Measurements from ENCODE around the gene FNBP1L. TPM values are rescaled to one million over a fixed set of nuclear protein-coding genes. Genes with fewer than 3 reads are reported as not detected.
A peak's percentile ranks its signal among the peaks of the same experiment; 100 is the strongest.

Gene FNBP1L
- polyA plus RNA-seq, 1 of the 3 experiments (the other 2 are of a cell fraction), result 16.5 TPM

DNA sequence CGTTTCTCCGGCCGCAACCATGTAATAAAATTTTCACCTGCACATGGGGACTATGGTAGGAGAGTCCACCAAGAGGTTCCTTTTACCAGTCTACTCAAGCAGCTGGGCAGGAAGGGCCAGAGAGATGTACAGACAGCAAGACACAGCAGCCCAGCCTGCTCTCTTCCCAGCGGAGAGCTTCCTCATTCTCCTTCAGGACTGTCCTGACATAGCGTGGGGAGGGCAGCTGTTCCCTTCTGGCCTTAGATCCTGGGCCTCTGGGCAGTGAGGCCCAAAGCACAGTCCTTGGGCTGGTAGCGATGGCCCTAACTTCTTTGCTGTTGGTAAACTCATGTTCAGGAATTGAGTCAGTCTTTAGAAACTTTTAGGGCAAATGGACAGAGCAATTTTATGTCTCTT, 144.6 kb downstream of the FNBP1L start (continued):
- TF ChIP-seq, protein P1, sequence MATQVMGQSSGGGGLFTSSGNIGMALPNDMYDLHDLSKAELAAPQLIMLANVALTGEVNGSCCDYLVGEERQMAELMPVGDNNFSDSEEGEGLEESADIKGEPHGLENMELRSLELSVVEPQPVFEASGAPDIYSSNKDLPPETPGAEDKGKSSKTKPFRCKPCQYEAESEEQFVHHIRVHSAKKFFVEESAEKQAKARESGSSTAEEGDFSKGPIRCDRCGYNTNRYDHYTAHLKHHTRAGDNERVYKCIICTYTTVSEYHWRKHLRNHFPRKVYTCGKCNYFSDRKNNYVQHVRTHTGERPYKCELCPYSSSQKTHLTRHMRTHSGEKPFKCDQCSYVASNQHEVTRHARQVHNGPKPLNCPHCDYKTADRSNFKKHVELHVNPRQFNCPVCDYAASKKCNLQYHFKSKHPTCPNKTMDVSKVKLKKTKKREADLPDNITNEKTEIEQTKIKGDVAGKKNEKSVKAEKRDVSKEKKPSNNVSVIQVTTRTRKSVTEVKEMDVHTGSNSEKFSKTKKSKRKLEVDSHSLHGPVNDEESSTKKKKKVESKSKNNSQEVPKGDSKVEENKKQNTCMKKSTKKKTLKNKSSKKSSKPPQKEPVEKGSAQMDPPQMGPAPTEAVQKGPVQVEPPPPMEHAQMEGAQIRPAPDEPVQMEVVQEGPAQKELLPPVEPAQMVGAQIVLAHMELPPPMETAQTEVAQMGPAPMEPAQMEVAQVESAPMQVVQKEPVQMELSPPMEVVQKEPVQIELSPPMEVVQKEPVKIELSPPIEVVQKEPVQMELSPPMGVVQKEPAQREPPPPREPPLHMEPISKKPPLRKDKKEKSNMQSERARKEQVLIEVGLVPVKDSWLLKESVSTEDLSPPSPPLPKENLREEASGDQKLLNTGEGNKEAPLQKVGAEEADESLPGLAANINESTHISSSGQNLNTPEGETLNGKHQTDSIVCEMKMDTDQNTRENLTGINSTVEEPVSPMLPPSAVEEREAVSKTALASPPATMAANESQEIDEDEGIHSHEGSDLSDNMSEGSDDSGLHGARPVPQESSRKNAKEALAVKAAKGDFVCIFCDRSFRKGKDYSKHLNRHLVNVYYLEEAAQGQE (IDR thresholded peaks at IDR 0.05; ENCODE audit: low read depth, low read length), result no peak
- no peak for TF ChIP-seq YY1 (IDR thresholded peaks at IDR 0.05; ENCODE audit: low read depth)
- no peak for TF ChIP-seq RXRA (IDR thresholded peaks at IDR 0.05; ENCODE audit: borderline replicate concordance, low read depth)

DNA sequence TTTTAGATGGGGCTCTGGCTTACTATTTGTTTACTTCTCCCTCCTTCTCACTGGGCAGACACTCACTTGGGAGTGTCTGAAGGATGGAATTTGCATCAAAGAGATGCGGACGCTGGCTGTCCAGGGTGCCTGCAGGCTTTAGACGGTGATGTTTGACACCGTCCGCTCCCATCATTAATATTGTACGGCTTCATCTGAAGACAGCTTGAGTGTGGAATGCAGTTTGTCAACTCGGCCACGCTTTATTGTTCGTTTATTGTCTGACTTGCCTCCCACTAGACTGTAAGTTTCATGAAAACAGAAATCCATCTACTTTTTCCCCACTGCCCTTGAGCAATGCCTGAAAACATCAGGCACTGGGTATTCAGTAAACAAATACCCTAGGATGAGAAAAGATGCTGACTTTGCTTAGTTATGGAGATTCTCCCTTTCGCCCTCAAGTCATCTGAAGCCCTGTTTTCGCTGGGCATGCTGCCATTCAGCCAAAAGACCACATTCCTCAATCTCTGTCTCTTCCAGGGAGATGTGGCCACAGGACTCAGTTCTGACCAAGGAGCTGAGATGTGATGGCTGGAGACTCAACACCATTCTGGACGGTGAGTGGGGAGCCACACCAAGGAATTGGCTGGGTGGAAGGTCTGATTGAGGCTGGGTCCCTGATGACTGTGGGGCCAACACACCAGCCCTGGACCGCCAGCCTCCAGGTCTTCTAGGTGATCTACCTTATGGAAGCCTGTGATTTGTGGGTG, 146.1 kb downstream of the FNBP1L start:
- no peaks in the 10 kb centered on the region for H3K9me3 ChIP-seq
- 97% methylated on average over 13 of the region's 13 CpGs for WGBS (ENCODE audit: low lambda C conversion rate)
- H3F3A ChIP-seq (replicated peaks; ENCODE audit: insufficient read depth), result peaks cover 16% of the 10 kb centered on the region
- peak overlapping the region in 1 of 2 experiments; percentile 66; a peak in 2 of 4 replicates for H3K27ac ChIP-seq (ENCODE audit: low read depth in 2 of 2, low read length in 1 of 2)
- ChIA-PET CTCF (interaction anchor here (0.6 to 1.3 kb wide), 4 partner anchors 16 to 290 kb away, joined by 3 to 5 read pairs (median 3); no protein-coding TSS in a partner anchor), POLR2A (no interaction called here)
- H3K79me2 ChIP-seq (ENCODE audit: insufficient read depth), result peaks cover 100% of the 10 kb centered on the region
- H3K27me3 ChIP-seq (ENCODE audit: insufficient read depth), result no peaks in the 10 kb centered on the region
- H3K4me1 ChIP-seq (ENCODE audit: control insufficient read depth in 1 of 2, insufficient read depth in 2 of 2, low read depth in 1 of 2, low read length in 1 of 2), result peaks cover 26 to 71% of the 10 kb centered on the region in 2 experiments
- H3K9ac ChIP-seq, result no peak overlapping the region
- no peak overlapping the region for H3K4me2 ChIP-seq
- H4K20me1 ChIP-seq (ENCODE audit: insufficient read depth), result peaks cover 97% of the 10 kb centered on the region
- no peak overlapping the region for H3K4me3 ChIP-seq (ENCODE audit: low read depth in 2 of 2, low read length in 1 of 2)
- DNase-seq, result no peak
- no peak overlapping the region for H2AFZ ChIP-seq (ENCODE audit: low read depth)
- no peaks in the 10 kb centered on the region for H3K9me2 ChIP-seq
- H3K36me3 ChIP-seq (replicated peaks in 1 of 2; ENCODE audit: control insufficient read depth in 1 of 2, insufficient read depth in 2 of 2, low read length in 1 of 2), result peaks cover 25 to 28% of the 10 kb centered on the region in 2 experiments
- TF ChIP-seq, protein P2, sequence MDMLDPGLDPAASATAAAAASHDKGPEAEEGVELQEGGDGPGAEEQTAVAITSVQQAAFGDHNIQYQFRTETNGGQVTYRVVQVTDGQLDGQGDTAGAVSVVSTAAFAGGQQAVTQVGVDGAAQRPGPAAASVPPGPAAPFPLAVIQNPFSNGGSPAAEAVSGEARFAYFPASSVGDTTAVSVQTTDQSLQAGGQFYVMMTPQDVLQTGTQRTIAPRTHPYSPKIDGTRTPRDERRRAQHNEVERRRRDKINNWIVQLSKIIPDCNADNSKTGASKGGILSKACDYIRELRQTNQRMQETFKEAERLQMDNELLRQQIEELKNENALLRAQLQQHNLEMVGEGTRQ (IDR thresholded peaks at IDR 0.05; ENCODE audit: borderline replicate concordance, low read depth, low read length), result no peak
- TF ChIP-seq GATA2 (CRISPR knock-in tag; IDR thresholded peaks at IDR 0.05) (no peak), RXRA (IDR thresholded peaks at IDR 0.05; ENCODE audit: borderline replicate concordance, low read depth) (no peak), RCOR1 (IDR thresholded peaks at IDR 0.05; ENCODE audit: low read length) (no peak), MEF2A (IDR thresholded peaks at IDR 0.05; ENCODE audit: borderline replicate concordance, low read depth) (no peak), NRF1 (IDR thresholded peaks at IDR 0.05; ENCODE audit: low read depth, low read length) (no peak), FOXM1 (IDR thresholded peaks at IDR 0.05; ENCODE audit: low read depth) (no peak), TAF1 (IDR thresholded peaks at IDR 0.05; ENCODE audit: borderline replicate concordance, low read depth, low read length) (no peak), EP300 (IDR thresholded peaks at IDR 0.05; ENCODE audit: borderline replicate concordance in 1 of 2, low read depth in 1 of 2, low read length in 1 of 2) (no peak), EZH2phosphoT487 (IDR thresholded peaks at IDR 0.05; ENCODE audit: borderline replicate concordance, low read depth) (no peak), RFX5 (IDR thresholded peaks at IDR 0.05; ENCODE audit: low read length) (no peak), JUND (IDR thresholded peaks at IDR 0.05) (no peak)
- TF ChIP-seq, protein P3, sequence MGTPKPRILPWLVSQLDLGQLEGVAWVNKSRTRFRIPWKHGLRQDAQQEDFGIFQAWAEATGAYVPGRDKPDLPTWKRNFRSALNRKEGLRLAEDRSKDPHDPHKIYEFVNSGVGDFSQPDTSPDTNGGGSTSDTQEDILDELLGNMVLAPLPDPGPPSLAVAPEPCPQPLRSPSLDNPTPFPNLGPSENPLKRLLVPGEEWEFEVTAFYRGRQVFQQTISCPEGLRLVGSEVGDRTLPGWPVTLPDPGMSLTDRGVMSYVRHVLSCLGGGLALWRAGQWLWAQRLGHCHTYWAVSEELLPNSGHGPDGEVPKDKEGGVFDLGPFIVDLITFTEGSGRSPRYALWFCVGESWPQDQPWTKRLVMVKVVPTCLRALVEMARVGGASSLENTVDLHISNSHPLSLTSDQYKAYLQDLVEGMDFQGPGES (IDR thresholded peaks at IDR 0.05; ENCODE audit: low read depth, low read length), result no peak
- TF ChIP-seq, protein P4, sequence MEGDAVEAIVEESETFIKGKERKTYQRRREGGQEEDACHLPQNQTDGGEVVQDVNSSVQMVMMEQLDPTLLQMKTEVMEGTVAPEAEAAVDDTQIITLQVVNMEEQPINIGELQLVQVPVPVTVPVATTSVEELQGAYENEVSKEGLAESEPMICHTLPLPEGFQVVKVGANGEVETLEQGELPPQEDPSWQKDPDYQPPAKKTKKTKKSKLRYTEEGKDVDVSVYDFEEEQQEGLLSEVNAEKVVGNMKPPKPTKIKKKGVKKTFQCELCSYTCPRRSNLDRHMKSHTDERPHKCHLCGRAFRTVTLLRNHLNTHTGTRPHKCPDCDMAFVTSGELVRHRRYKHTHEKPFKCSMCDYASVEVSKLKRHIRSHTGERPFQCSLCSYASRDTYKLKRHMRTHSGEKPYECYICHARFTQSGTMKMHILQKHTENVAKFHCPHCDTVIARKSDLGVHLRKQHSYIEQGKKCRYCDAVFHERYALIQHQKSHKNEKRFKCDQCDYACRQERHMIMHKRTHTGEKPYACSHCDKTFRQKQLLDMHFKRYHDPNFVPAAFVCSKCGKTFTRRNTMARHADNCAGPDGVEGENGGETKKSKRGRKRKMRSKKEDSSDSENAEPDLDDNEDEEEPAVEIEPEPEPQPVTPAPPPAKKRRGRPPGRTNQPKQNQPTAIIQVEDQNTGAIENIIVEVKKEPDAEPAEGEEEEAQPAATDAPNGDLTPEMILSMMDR (IDR thresholded peaks at IDR 0.05), result no peak
- TF ChIP-seq, protein P5, sequence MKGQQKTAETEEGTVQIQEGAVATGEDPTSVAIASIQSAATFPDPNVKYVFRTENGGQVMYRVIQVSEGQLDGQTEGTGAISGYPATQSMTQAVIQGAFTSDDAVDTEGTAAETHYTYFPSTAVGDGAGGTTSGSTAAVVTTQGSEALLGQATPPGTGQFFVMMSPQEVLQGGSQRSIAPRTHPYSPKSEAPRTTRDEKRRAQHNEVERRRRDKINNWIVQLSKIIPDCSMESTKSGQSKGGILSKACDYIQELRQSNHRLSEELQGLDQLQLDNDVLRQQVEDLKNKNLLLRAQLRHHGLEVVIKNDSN (IDR thresholded peaks at IDR 0.05; ENCODE audit: borderline replicate concordance, low read depth), result no peak
- TF ChIP-seq, protein P6, sequence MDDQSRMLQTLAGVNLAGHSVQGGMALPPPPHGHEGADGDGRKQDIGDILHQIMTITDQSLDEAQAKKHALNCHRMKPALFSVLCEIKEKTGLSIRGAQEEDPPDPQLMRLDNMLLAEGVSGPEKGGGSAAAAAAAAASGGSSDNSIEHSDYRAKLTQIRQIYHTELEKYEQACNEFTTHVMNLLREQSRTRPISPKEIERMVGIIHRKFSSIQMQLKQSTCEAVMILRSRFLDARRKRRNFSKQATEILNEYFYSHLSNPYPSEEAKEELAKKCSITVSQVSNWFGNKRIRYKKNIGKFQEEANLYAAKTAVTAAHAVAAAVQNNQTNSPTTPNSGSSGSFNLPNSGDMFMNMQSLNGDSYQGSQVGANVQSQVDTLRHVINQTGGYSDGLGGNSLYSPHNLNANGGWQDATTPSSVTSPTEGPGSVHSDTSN (IDR thresholded peaks at IDR 0.05), result no peak

All from SK-N-SH (cell line).